LNCAP (cell line): Measurements from ENCODE around the gene NME5.

ENCODE experiments used
- TF ChIP-seq, protein P1 (sequence below): fragments of 450-650 bp; IDR thresholded peaks from 2 replicates; pipeline ENCODE4 v1.5.1; 2017; ENCODE audit warnings: mild to moderate bottlenecking

The NME5 gene

DNA sequence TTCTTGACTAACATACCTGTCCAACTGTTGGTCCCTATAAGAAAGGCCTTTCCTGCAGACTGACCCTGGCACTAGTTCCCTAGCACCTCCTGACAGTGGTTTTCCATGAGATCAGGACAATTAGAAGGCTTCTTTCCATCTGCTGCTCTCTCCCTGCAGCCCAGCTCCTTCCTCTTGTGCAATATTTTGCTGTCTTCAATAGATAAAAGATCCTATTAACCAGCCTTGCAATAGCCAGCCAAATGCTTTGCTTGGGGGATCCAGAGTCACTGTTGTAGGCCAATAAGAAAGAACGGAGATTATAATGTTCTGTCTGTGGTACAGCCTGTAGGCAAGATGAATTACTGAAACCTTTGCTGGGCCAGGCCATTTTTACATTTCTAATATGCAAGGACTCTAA lies 18.4 kb upstream of the NME5 start:
- TF ChIP-seq, protein P1, sequence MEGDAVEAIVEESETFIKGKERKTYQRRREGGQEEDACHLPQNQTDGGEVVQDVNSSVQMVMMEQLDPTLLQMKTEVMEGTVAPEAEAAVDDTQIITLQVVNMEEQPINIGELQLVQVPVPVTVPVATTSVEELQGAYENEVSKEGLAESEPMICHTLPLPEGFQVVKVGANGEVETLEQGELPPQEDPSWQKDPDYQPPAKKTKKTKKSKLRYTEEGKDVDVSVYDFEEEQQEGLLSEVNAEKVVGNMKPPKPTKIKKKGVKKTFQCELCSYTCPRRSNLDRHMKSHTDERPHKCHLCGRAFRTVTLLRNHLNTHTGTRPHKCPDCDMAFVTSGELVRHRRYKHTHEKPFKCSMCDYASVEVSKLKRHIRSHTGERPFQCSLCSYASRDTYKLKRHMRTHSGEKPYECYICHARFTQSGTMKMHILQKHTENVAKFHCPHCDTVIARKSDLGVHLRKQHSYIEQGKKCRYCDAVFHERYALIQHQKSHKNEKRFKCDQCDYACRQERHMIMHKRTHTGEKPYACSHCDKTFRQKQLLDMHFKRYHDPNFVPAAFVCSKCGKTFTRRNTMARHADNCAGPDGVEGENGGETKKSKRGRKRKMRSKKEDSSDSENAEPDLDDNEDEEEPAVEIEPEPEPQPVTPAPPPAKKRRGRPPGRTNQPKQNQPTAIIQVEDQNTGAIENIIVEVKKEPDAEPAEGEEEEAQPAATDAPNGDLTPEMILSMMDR = no peak

DNA sequence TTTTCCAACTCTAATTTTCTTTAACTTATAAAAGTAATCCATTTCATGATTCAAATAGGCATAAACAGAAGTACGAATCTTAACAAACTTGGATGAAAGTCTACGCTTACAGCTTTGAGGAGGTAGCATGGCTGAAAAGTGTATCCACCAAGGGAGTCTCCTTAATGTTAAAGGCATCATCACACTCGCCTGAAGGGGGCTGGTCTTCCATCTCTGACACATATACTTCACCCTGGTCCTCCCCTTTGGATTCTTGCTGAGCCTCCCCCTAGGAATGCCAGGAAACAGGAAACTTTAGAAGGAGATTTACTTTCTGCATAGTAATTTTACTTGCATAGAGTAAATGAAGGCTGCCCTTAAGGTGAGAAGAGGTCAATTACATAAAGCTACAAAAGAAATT lies 10.3 kb upstream of the NME5 start:
- TF ChIP-seq, protein P1 = no peak

DNA sequence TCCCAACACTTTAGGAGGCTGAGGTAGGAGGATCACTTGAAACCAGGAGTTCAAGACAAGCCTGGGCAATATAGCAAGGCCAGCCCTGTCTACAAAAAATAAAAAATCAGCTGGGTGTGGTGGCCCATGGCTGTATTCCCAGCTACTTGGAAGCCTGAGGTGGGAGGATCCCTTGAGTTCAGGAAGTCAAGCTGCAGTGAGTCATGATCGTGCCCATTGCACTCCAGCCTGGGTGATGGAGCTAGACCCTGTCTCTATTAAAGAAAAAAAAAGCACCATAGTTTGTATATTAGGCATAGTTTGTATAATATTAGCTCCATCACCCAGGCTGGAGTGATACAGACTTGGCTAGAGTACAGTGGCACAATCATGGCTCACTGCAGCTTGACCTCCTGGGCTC lies 9.6 kb upstream of the NME5 start:
- TF ChIP-seq, protein P1 = no peak

DNA sequence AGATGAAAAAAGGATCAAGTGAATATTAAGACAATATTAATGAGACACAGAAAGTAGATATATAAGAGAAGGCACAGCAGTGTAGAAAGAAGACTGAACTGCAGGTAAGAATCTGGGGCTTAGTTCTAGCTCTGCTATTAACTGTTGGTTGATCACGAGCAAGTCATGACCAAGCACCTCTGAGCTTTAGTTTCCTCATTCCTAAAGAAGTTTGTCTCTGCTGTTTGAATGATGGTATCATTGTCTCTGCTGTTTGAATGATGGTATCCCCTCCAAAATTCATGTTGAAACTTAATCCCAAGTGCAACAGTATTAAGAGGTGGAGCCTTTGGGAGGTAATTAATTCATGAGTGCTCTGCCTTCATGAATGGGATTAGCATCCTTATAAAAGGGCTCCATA lies 2.5 kb upstream of the NME5 start:
- TF ChIP-seq, protein P1 = no peak

DNA sequence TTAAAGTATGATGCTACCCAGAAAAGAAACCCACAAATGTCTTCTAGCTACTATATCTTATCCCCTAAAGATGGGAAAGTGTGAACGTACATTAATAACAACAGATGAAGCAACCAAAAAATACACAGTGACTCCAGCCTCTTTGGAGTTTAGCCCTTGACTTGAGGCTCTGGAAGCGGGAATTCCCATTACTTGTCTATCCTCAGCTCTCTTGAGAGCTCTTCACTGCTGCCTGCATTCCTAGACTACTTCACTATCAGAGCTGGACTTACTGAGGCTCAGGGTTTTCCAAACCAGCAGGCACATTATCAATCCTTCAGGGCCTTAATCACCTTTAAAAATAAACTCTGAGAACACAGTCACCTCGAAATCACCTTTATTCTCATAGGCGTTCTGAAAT lies 1.0 kb upstream of the NME5 start:
- TF ChIP-seq, protein P1 = no peak

DNA sequence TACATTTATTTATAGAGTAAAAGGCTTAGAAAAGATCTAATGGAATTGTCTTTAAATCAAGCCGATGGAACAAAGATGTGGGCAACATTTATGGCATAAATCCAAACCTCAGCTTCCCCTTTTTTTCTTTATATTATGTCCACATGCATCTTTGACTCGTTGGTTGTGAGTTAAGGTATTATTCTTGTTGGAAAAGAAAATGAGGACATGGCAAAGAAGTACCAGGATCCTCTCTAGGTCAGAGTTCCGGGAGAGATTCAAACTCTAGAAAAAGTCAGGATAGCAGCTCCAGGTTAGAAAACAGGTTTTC lies 508 bp upstream of the NME5 start:
- TF ChIP-seq, protein P1 = no peak

DNA sequence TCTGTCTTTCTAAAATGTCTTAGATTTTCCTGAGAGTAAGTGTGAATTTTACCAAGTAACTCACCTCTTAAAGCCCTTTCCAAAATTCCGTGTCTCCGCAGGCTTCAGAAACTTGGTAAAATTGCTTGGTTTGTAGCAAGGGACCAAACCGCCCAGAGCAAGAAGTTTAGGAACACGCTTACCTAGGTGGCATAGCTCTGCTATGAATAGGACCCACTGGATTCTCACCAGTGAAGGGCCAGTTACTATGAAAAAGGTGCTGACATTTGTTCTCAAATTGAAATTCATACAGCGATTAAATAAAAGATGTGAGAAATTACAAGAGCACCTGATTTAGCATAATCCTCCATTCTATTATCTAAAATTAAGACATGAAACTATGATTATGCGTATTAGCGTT lies 6.7 kb downstream of the NME5 start:
- TF ChIP-seq, protein P1 = no peak

DNA sequence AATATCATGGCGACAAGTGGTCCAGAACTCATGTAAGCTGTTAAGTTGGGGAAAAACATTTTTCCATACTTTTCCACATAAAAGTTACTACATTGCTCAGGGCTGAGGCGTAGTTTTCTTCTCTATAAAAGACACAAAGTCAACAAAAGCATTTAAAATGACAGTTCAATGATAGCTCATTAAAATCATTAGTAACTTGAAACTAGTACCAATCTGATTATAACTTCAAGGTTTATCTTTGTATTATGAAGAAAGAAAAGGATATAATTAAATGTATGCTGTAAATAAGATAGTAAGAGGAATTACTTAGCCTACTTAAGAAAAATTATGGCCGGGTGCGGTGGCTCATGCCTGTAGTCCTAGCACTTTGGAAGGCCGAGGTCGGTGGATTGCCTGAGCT lies 9.9 kb downstream of the NME5 start:
- TF ChIP-seq, protein P1 = no peak
